GM12878 (cell line): Measurements from ENCODE around the gene UTP3. TPM values are rescaled to one million over a fixed set of nuclear protein-coding genes. Genes with fewer than 3 reads are reported as not detected.

ENCODE experiments used
- BCL11A ChIP-seq: IDR thresholded peaks from 2 replicates; pipeline ENCODE4 v1.6.1; 2011; ENCODE audit warnings: low read depth, low read length
- BMI1 ChIP-seq: fragments of 450-650 bp; IDR thresholded peaks from 2 replicates; pipeline ENCODE4 v1.6.1; 2016; ENCODE audit warnings: mild to moderate bottlenecking, moderate library complexity, borderline replicate concordance
- CREM ChIP-seq: IDR thresholded peaks from 2 replicates; pipeline ENCODE4 v1.6.1; 2014; ENCODE audit warnings: antibody characterized with exemption, low read depth
- EGR1 ChIP-seq, 2 experiments: IDR thresholded peaks; 1 replicate in 1 of 2; 2 replicates in 1 of 2; pipeline ENCODE4 v1.6.1; 2011 to 2012; ENCODE audit warnings: low read depth in 2 of 2, low read length in 2 of 2, borderline replicate concordance in 1 of 2, mild to moderate bottlenecking in 1 of 2, moderate library complexity in 1 of 2
- FOS ChIP-seq: IDR thresholded peaks from 3 replicates; pipeline ENCODE4 v1.6.1; 2011; ENCODE audit warnings: borderline replicate concordance; ENCODE audit not compliant: insufficient read length; ENCODE audit errors: extremely low read depth
- MEF2A ChIP-seq: IDR thresholded peaks from 2 replicates; pipeline ENCODE4 v1.6.1; 2011; ENCODE audit warnings: low read depth, mild to moderate bottlenecking, low read length, moderate library complexity; ENCODE audit not compliant: insufficient read depth
- MTA2 ChIP-seq: fragments of 450-650 bp; IDR thresholded peaks from 2 replicates; pipeline ENCODE4 v1.6.1; 2016; ENCODE audit warnings: low read depth, mild to moderate bottlenecking, moderate library complexity
- MXI1 ChIP-seq: fragments of 150-350 bp; IDR thresholded peaks from 2 replicates; pipeline ENCODE4 v1.6.1; 2011; ENCODE audit warnings: low read depth, mild to moderate bottlenecking, inconsistent platforms, low read length, improper control_type of control experiment
- MYC ChIP-seq: IDR thresholded peaks from 2 replicates; pipeline ENCODE4 v1.6.1; 2011; ENCODE audit warnings: mild to moderate bottlenecking, low read length, moderate library complexity, inconsistent platforms; ENCODE audit not compliant: insufficient read depth, insufficient replicate concordance, insufficient read length, severe bottlenecking
- NFIC ChIP-seq: IDR thresholded peaks from 2 replicates; pipeline ENCODE4 v1.6.1; 2012; ENCODE audit warnings: low read depth, mild to moderate bottlenecking, inconsistent platforms, low read length, moderate library complexity
- NFXL1 ChIP-seq: fragments of 450-650 bp; IDR thresholded peaks from 2 replicates; pipeline ENCODE4 v1.6.1; 2017; ENCODE audit warnings: antibody characterized with exemption, mild to moderate bottlenecking, borderline replicate concordance
- PBX3 ChIP-seq: IDR thresholded peaks from 2 replicates; pipeline ENCODE4 v1.6.1; 2011; ENCODE audit warnings: mild to moderate bottlenecking, low read depth, low read length, moderate library complexity; ENCODE audit not compliant: insufficient replicate concordance
- PML ChIP-seq: IDR thresholded peaks from 2 replicates; pipeline ENCODE4 v1.6.1; 2012; ENCODE audit warnings: low read length, inconsistent platforms
- POLR2A ChIP-seq: IDR thresholded peaks from 2 replicates; pipeline ENCODE4 v1.6.1; 2011; ENCODE audit warnings: low read depth, mild to moderate bottlenecking, low read length
- RB1 ChIP-seq: fragments of 450-650 bp; formaldehyde crosslinking; IDR thresholded peaks from 2 replicates; pipeline ENCODE4 v1.6.1; 2017; ENCODE audit warnings: mild to moderate bottlenecking, borderline replicate concordance
- SIN3A ChIP-seq: IDR thresholded peaks from 2 replicates; pipeline ENCODE4 v1.6.1; 2012; ENCODE audit warnings: low read depth, low read length, improper control_type of control experiment
- SIX5 ChIP-seq: IDR thresholded peaks from 2 replicates; pipeline ENCODE4 v1.6.1; 2011; ENCODE audit warnings: mild to moderate bottlenecking, low read depth, low read length, moderate library complexity; ENCODE audit not compliant: severe bottlenecking
- SMAD1 ChIP-seq: fragments of 450-650 bp; IDR thresholded peaks from 2 replicates; pipeline ENCODE4 v1.6.1; 2018; ENCODE audit warnings: mild to moderate bottlenecking, low read depth; ENCODE audit not compliant: partially characterized antibody
- TAF1 ChIP-seq: IDR thresholded peaks from 2 replicates; pipeline ENCODE4 v1.6.1; 2011; ENCODE audit warnings: mild to moderate bottlenecking, low read depth, low read length, borderline replicate concordance
- TCF7 ChIP-seq: IDR thresholded peaks from 2 replicates; pipeline ENCODE4 v1.6.1; 2014; ENCODE audit warnings: antibody characterized with exemption, borderline replicate concordance
- WRNIP1 ChIP-seq: IDR thresholded peaks from 2 replicates; pipeline ENCODE4 v1.6.1; 2011; ENCODE audit warnings: low read depth, low read length, improper control_type of control experiment, borderline replicate concordance
- ZNF207 ChIP-seq: fragments of 450-650 bp; IDR thresholded peaks from 2 replicates; pipeline ENCODE4 v1.6.1; 2014; ENCODE audit warnings: antibody characterized with exemption, mild to moderate bottlenecking, borderline replicate concordance
- ZNF24 ChIP-seq: fragments of 450-650 bp; IDR thresholded peaks from 2 replicates; pipeline ENCODE4 v1.6.1; 2017; ENCODE audit warnings: antibody characterized with exemption, mild to moderate bottlenecking
- ZNF622 ChIP-seq: fragments of 450-650 bp; IDR thresholded peaks from 2 replicates; pipeline ENCODE4 v1.6.1; 2017; ENCODE audit warnings: mild to moderate bottlenecking, inconsistent platforms
- polyA plus RNA-seq, 11 experiments: library from polyadenylated mRNA; depleted of rRNA in 4 of 11; unstranded in 6 of 11; stranded (reverse) in 5 of 11; fragments of >200 nt; fragmentation: Nextera tagmentation in 4 of 11; fragmentation: Illumina TruSeq in 1 of 11; extraction: Ambion mirVana in 4 of 11; extraction: Trizol in 1 of 11; gene quantifications; 1 replicate in 1 of 11; 2 replicates in 10 of 11; pipeline versions ENCODE4 v1.2.1 to v1.2.3, GENCODE V29; 2011 to 2016; ENCODE audit warnings: inconsistent platforms in 2 of 11, missing spikeins in 2 of 11, low read depth in 1 of 11
- total RNA-seq, 4 experiments: library from RNA; depleted of rRNA in 3 of 4; stranded (reverse); fragments of >200 nt in 3 of 4; fragmentation: Illumina TruSeq in 1 of 4; extraction: Trizol in 1 of 4; gene quantifications; 2 replicates each; pipeline versions ENCODE4 v1.2.1 to v1.2.3, GENCODE V29; 2013 to 2021
- TF ChIP-seq, protein P1 (sequence below): IDR thresholded peaks from 2 replicates; pipeline ENCODE4 v1.6.1; 2012; ENCODE audit warnings: low read depth, low read length, improper control_type of control experiment
- TF ChIP-seq, protein P2 (sequence below): fragments of 450-650 bp; IDR thresholded peaks from 2 replicates; pipeline ENCODE4 v1.6.1; 2016; ENCODE audit warnings: mild to moderate bottlenecking

UTP3 gene
- total and polyA plus RNA-seq, 10 of the 15 experiments (the other 5 are each of a cell fraction or from before 2014, with no cell fraction given), result 15.8 to 60.7 (median 22.5) TPM

DNA sequence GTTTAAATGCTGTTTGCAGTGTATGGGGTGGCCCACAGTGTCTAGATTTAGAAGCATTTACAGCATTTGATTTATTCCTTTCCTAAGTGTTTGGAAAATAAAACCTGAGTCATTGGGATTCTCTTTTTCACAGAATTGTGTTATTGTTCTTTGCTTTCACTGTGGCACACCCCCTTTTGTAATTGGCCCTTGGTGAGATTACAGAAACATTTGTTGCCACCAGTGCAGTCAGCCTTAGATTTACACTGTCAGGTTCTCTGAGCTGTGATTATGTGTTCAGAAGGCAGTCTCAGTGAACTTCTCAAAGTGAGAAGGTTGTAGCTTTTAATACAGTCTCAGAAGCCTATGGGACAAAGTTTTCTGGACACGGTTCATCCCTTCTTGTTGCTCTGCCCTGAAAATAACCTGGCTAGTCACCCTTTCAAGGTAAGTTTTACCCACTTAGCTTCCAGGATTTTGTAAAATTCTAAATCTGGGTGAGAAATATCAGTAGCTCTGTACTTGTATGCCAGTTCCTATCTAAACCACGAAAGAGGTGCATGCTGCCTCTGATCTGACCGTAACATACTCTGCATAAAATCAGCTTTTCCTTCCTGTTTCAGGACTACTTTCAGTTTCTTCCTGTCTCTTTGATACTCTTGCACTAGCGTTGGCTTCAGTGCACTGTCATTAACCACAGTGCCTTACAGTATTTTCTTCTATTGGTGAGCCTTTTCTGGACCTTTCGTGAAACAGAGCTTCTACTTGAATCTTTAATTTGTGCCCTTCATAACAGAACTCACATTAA is 46.0 kb downstream of the UTP3 start (continued):
- TF ChIP-seq BMI1, result no peak
- no peak for TF ChIP-seq FOS
- TF ChIP-seq PML, result 0 out of 2 replicates have a peak, but pooled peaks have one; percentile 55
- peak; percentile 65; the same call in 1 of the 2 replicates for TF ChIP-seq TCF7
- peak; percentile 7 for TF ChIP-seq SIX5
- 0 out of 2 replicates have a peak, but pooled peaks have one; percentile 48 for TF ChIP-seq MEF2A
- 0 out of 2 replicates have a peak, but pooled peaks have one; percentile 11 for TF ChIP-seq BCL11A
- no peak for TF ChIP-seq PBX3
- TF ChIP-seq EGR1 (IDR thresholded peaks at IDR 0.05; ENCODE audit: borderline replicate concordance in 1 of 2, low read depth in 2 of 2, low read length in 2 of 2), result peak in 1 of 2 experiments; percentile 36; a peak in 1 of 3 replicates
- TF ChIP-seq WRNIP1, result 0 out of 2 replicates have a peak, but pooled peaks have one; percentile 67
- no peak for TF ChIP-seq SMAD1
- TF ChIP-seq NFXL1, result no peak
- no peak for TF ChIP-seq MYC
- TF ChIP-seq NFIC, result peak; percentile 84
- no peak for TF ChIP-seq ZNF24
- no peak for TF ChIP-seq TAF1
- no peak for TF ChIP-seq RB1
- no peak for TF ChIP-seq SIN3A
- peak; percentile 45; the same call in 1 of the 2 replicates for TF ChIP-seq CREM
- TF ChIP-seq ZNF207, result no peak
- TF ChIP-seq, protein P1, sequence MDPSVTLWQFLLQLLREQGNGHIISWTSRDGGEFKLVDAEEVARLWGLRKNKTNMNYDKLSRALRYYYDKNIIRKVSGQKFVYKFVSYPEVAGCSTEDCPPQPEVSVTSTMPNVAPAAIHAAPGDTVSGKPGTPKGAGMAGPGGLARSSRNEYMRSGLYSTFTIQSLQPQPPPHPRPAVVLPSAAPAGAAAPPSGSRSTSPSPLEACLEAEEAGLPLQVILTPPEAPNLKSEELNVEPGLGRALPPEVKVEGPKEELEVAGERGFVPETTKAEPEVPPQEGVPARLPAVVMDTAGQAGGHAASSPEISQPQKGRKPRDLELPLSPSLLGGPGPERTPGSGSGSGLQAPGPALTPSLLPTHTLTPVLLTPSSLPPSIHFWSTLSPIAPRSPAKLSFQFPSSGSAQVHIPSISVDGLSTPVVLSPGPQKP, result no peak
- TF ChIP-seq MXI1, result peak; percentile 52
- TF ChIP-seq, protein P2, sequence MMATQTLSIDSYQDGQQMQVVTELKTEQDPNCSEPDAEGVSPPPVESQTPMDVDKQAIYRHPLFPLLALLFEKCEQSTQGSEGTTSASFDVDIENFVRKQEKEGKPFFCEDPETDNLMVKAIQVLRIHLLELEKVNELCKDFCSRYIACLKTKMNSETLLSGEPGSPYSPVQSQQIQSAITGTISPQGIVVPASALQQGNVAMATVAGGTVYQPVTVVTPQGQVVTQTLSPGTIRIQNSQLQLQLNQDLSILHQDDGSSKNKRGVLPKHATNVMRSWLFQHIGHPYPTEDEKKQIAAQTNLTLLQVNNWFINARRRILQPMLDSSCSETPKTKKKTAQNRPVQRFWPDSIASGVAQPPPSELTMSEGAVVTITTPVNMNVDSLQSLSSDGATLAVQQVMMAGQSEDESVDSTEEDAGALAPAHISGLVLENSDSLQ, result peak; percentile 43; the same call in 1 of the 2 replicates
- TF ChIP-seq MTA2, result no peak
- TF ChIP-seq ZNF622, result no peak
- TF ChIP-seq POLR2A, result no peak; the same call in 1 of the 2 replicates
